Effector CD8-positive, alpha-beta T cell (primary cell): ENCODE measurements around the gene RGS3.

ENCODE experiments used
- DNase-seq: peaks from one replicate; lab custom pipeline; 2025; lab: John Stamatoyannopoulos, UW

The RGS3 gene

GRCh38 chr9:113618836-113619490, 155.4 kb downstream of the RGS3 start:
- no peak for DNase-seq

GRCh38 chr9:113619491-113620376, 156.2 kb downstream of the RGS3 start:
- DNase-seq = no peak

GRCh38 chr9:113620377-113621161, 157.0 kb downstream of the RGS3 start:
- no peak for DNase-seq

- DNase-seq = no peak
Measured at GRCh38 chr9:113621309-113621791, 157.8 kb downstream of the RGS3 start.

GRCh38 chr9:113621980-113622379, 158.5 kb downstream of the RGS3 start:
- no peak for DNase-seq

GRCh38 chr9:113622600-113623400, 159.3 kb downstream of the RGS3 start:
- DNase-seq = no peak

- DNase-seq = no peak
Measured at GRCh38 chr9:113623851-113624485, 160.4 kb downstream of the RGS3 start.

- no peak for DNase-seq
Measured at GRCh38 chr9:113624721-113625120, 161.2 kb downstream of the RGS3 start.

GRCh38 chr9:113625486-113625885, 162.0 kb downstream of the RGS3 start:
- DNase-seq = no peak

- DNase-seq = no peak
Measured at GRCh38 chr9:113626735-113627495, 163.4 kb downstream of the RGS3 start.

- no peak for DNase-seq
Measured at GRCh38 chr9:113628621-113629020, 165.1 kb downstream of the RGS3 start.

- no peak for DNase-seq
Measured at GRCh38 chr9:113630386-113631136, 167.0 kb downstream of the RGS3 start.

- DNase-seq = no peak
Measured at GRCh38 chr9:113631137-113631765, 167.7 kb downstream of the RGS3 start.

- no peak for DNase-seq
Measured at GRCh38 chr9:113631871-113632665, 168.5 kb downstream of the RGS3 start.

- DNase-seq = no peak
Measured at GRCh38 chr9:113632776-113633590, 169.5 kb downstream of the RGS3 start.

GRCh38 chr9:113633782-113634595, 170.5 kb downstream of the RGS3 start:
- no peak for DNase-seq
